ENCODE data around the gene MTCL3.

MTCL3 gene

GRCh38 chr6:127520066-127520465 lies 931 bp upstream of the MTCL3 start:
- H3K27ac ChIP-seq (replicated peaks), result no peak overlapping the region
- H3K9me3 ChIP-seq (replicated peaks), result no peaks in the 10 kb centered on the region
- no peak overlapping the region for H3K4me3 ChIP-seq
- no peak for DNase-seq
- no peaks in the 10 kb centered on the region for H3K36me3 ChIP-seq
- H3K4me1 ChIP-seq, result peaks cover 36% of the 10 kb centered on the region
- intact Hi-C loops (cut with micrococcal nuclease), result no loop called here
- TF ChIP-seq CTCF (IDR thresholded peaks at IDR 0.05; ENCODE audit: borderline replicate concordance), result no peak
- H3K27me3 ChIP-seq (ENCODE audit: low read depth), result peaks cover 100% of the 10 kb centered on the region

- Histone ChIP-seq H3K4me3 (peak overlapping the region; percentile 56), H3K27ac (replicated peaks) (peak overlapping the region; percentile 33), H3K4me1 (peaks cover 42% of the 10 kb centered on the region), H3K36me3 (no peaks in the 10 kb centered on the region), H3K27me3 (ENCODE audit: low read depth) (peaks cover 100% of the 10 kb centered on the region), H3K9me3 (replicated peaks) (no peaks in the 10 kb centered on the region)
- TF ChIP-seq CTCF (IDR thresholded peaks at IDR 0.05; ENCODE audit: borderline replicate concordance), result no peak
- no peak for DNase-seq
- intact Hi-C loops (cut with micrococcal nuclease), result no loop called here
Measured at GRCh38 chr6:127519469-127519785, 292 bp upstream of the MTCL3 start.

- Histone ChIP-seq H3K27ac (replicated peaks) (peak overlapping the region; percentile 33), H3K27me3 (ENCODE audit: low read depth) (peaks cover 100% of the 10 kb centered on the region), H3K4me3 (peak overlapping the region; percentile 56), H3K36me3 (no peaks in the 10 kb centered on the region), H3K9me3 (replicated peaks) (no peaks in the 10 kb centered on the region), H3K4me1 (peaks cover 44% of the 10 kb centered on the region)
- no peak for DNase-seq
- intact Hi-C loops (cut with micrococcal nuclease), result no loop called here
- no peak for TF ChIP-seq CTCF (IDR thresholded peaks at IDR 0.05; ENCODE audit: borderline replicate concordance)
Measured at GRCh38 chr6:127518191-127518709, 885 bp downstream of the MTCL3 start.

GRCh38 chr6:127517693-127518092 lies 1.4 kb downstream of the MTCL3 start:
- no peak for DNase-seq
- no peak overlapping the region for H3K27ac ChIP-seq (replicated peaks)
- H3K27me3 ChIP-seq (ENCODE audit: low read depth), result peaks cover 100% of the 10 kb centered on the region
- H3K9me3 ChIP-seq (replicated peaks), result no peaks in the 10 kb centered on the region
- H3K4me1 ChIP-seq, result peaks cover 44% of the 10 kb centered on the region
- H3K4me3 ChIP-seq, result no peak overlapping the region
- no peaks in the 10 kb centered on the region for H3K36me3 ChIP-seq
- intact Hi-C loops (cut with micrococcal nuclease), result no loop called here
- no peak for TF ChIP-seq CTCF (IDR thresholded peaks at IDR 0.05; ENCODE audit: borderline replicate concordance)

GRCh38 chr6:127516662-127517273 lies 2.4 kb downstream of the MTCL3 start:
- no peak for DNase-seq
- Histone ChIP-seq H3K27ac (replicated peaks) (peak overlapping the region; percentile 73), H3K9me3 (replicated peaks) (no peaks in the 10 kb centered on the region), H3K27me3 (ENCODE audit: low read depth) (peaks cover 96% of the 10 kb centered on the region), H3K4me1 (peaks cover 44% of the 10 kb centered on the region), H3K36me3 (peaks cover 3% of the 10 kb centered on the region), H3K4me3 (peak overlapping the region; percentile 84)
- peak; percentile 75 for TF ChIP-seq CTCF (IDR thresholded peaks at IDR 0.05; ENCODE audit: borderline replicate concordance)
- intact Hi-C loops (cut with micrococcal nuclease), result no loop called here

Data from left ventricle myocardium inferior (tissue), 1 donor.